HCT116 (cell line): ENCODE data around the gene HEPACAM. TPM values are rescaled to one million over a fixed set of nuclear protein-coding genes. Genes with fewer than 3 reads are reported as not detected.

Experiments
- ATAC-seq: fragments of 200-7000 bp; cut with Tn5 transposase; 2 replicates; pipeline ENCODE4 v1.9.1; 2020; ENCODE audit warnings: mild to moderate bottlenecking, moderate library complexity
- BruUV-seq: library from RNA; stranded (reverse); fragments of 400-500 nt; replicated peaks from 2 replicates; lab custom pipeline; 2021; lab: Mats Ljungman, UMichigan
- CTCF ChIA-PET: fragments of 300-600 bp; sonication (Branson Sonifier 250); formaldehyde crosslinking; loops from one replicate; lab custom pipeline; 2021; ENCODE audit warnings: antibody characterized with exemption; lab: Charles Lee
- POLR2A ChIA-PET: fragments of 300-600, 350-600 bp; sonication (Branson Sonifier 250); formaldehyde crosslinking; loops from one replicate; lab custom pipeline; 2021; ENCODE audit warnings: antibody characterized with exemption; lab: Charles Lee
- RAD21 ChIA-PET, 2 experiments: fragments of 300-600 bp; sonication (Branson Sonifier 250); formaldehyde crosslinking; loops; one replicate each; lab custom pipeline; 2023; ENCODE audit warnings: low total read pairs in 2 of 2; ENCODE audit not compliant: uncharacterized antibody in 2 of 2, unreplicated experiment in 2 of 2, low non-redundant PET in 1 of 2; lab: Charles Lee
- DNase-seq: peaks from one replicate; pipeline ENCODE4 v3.0.0-alpha.2; 2010; ENCODE audit warnings: low read depth, low spot score
- H2AFZ ChIP-seq: fragments of 200-600 bp; shearing (Covaris generic), sonication (generic); 2 replicates; pipeline ENCODE4 v1.6.1; 2017; ENCODE audit warnings: low read depth, mixed run types, mixed read lengths, antibody characterized with exemption, low read length; ENCODE audit not compliant: poor library complexity, severe bottlenecking
- H3K27ac ChIP-seq: 2 replicates; pipeline ENCODE4 v1.5.1; 2012; ENCODE audit warnings: low read depth, low read length
- H3K27me3 ChIP-seq: fragments of 200-600 bp; sonication (generic); 2 replicates; pipeline ENCODE4 v1.6.1; 2016; ENCODE audit warnings: mixed run types, low read length, mixed read lengths; ENCODE audit not compliant: insufficient read depth
- H3K36me3 ChIP-seq, 2 experiments: fragments of 200-500 bp in 1 of 2; fragments of 200-600 bp in 1 of 2; sonication (Bioruptor generic) in 1 of 2; sonication (generic) in 1 of 2; 2 replicates each; pipeline versions ENCODE4 v1.5.1 to v1.6.1; 2014 to 2016; ENCODE audit warnings: low read length in 2 of 2, inconsistent platforms in 1 of 2, mixed read lengths in 1 of 2, mixed run types in 1 of 2; ENCODE audit not compliant: insufficient read depth in 2 of 2, control insufficient read depth in 1 of 2
- H3K4me1 ChIP-seq, 2 experiments: fragments of 200-600 bp in 1 of 2; sonication (generic) in 1 of 2; 2 replicates each; pipeline versions ENCODE4 v1.5.1 to v1.6.1; 2012 to 2017; ENCODE audit warnings: low read length in 2 of 2, inconsistent platforms in 1 of 2, mild to moderate bottlenecking in 1 of 2, mixed read lengths in 1 of 2, mixed run types in 1 of 2, moderate library complexity in 1 of 2; ENCODE audit not compliant: insufficient read depth in 2 of 2, control insufficient read depth in 1 of 2
- H3K4me2 ChIP-seq: fragments of 200-600 bp; sonication (generic); 2 replicates; pipeline ENCODE4 v1.6.1; 2017; ENCODE audit warnings: mixed run types, low read length, mixed read lengths
- H3K4me3 ChIP-seq, 2 experiments: fragments of 200-600 bp in 1 of 2; sonication (generic) in 1 of 2; replicated peaks in 1 of 2; 2 replicates each; pipeline ENCODE4 v1.5.1; 2011 to 2016; ENCODE audit warnings: low read length in 2 of 2, control low read depth in 1 of 2, low read depth in 1 of 2, mild to moderate bottlenecking in 1 of 2, mixed read lengths in 1 of 2, mixed run types in 1 of 2
- H3K79me2 ChIP-seq: fragments of 200-600 bp; sonication (generic); 2 replicates; pipeline ENCODE4 v1.6.1; 2017; ENCODE audit warnings: mild to moderate bottlenecking, mixed run types, low read length, moderate library complexity, mixed read lengths; ENCODE audit not compliant: insufficient read depth
- H3K9ac ChIP-seq: fragments of 200-600 bp; sonication (generic); 2 replicates; pipeline ENCODE4 v1.6.1; 2016; ENCODE audit warnings: low read length, mixed read lengths
- H3K9me2 ChIP-seq: fragments of 200-600 bp; sonication (generic), shearing (Covaris generic); 2 replicates; pipeline ENCODE4 v1.6.1; 2017; ENCODE audit warnings: mixed run types, mild to moderate bottlenecking, moderate library complexity; ENCODE audit not compliant: insufficient read depth
- H3K9me3 ChIP-seq, 2 experiments: fragments of 200-500 bp in 1 of 2; fragments of 200-600 bp in 1 of 2; sonication (Bioruptor generic) in 1 of 2; sonication (generic) in 1 of 2; 2 replicates each; pipeline ENCODE4 v1.6.1; 2014 to 2017; ENCODE audit warnings: low read length in 2 of 2, mixed read lengths in 2 of 2, inconsistent platforms in 1 of 2, low read depth in 1 of 2, mild to moderate bottlenecking in 1 of 2, mixed run types in 1 of 2, moderate library complexity in 1 of 2; ENCODE audit not compliant: control insufficient read depth in 1 of 2, insufficient read depth in 1 of 2
- H4K20me1 ChIP-seq: fragments of 200-600 bp; sonication (generic), shearing (Covaris generic); 2 replicates; pipeline ENCODE4 v1.6.1; 2017; ENCODE audit warnings: mixed run types, mild to moderate bottlenecking, moderate library complexity; ENCODE audit not compliant: insufficient read depth
- ATF3 ChIP-seq: IDR thresholded peaks from 2 replicates; pipeline ENCODE4 v1.6.1; 2012
- CBX3 ChIP-seq: IDR thresholded peaks from 2 replicates; pipeline ENCODE4 v1.6.1; 2012; ENCODE audit warnings: low read depth
- CEBPB ChIP-seq: IDR thresholded peaks from 2 replicates; pipeline ENCODE4 v1.6.1; 2012; ENCODE audit warnings: low read depth
- EGR1 ChIP-seq: IDR thresholded peaks from 2 replicates; pipeline ENCODE4 v1.6.1; 2012; ENCODE audit warnings: low read depth
- ELF1 ChIP-seq: IDR thresholded peaks from 2 replicates; pipeline ENCODE4 v1.6.1; 2012; ENCODE audit warnings: low read depth, borderline replicate concordance
- EZH2 ChIP-seq: fragments of 200-600 bp; sonication (generic); IDR thresholded peaks from 2 replicates; pipeline ENCODE4 v1.6.1; 2017; ENCODE audit warnings: antibody characterized with exemption, mixed run types
- EZH2phosphoT487 ChIP-seq: fragments of 200-600 bp; IDR thresholded peaks from 2 replicates; pipeline ENCODE4 v1.6.1; 2018; ENCODE audit warnings: antibody characterized with exemption, borderline replicate concordance
- FOSL1 ChIP-seq: IDR thresholded peaks from 2 replicates; pipeline ENCODE4 v1.6.1; 2012; ENCODE audit warnings: low read depth
- JUND ChIP-seq: IDR thresholded peaks from 2 replicates; pipeline ENCODE4 v1.6.1; 2012
- POLR2A ChIP-seq: IDR thresholded peaks from 2 replicates; pipeline ENCODE4 v1.7.0; 2011; ENCODE audit warnings: borderline replicate concordance; ENCODE audit not compliant: insufficient read depth, insufficient read length; ENCODE audit errors: extremely low read depth
- POLR2AphosphoS5 ChIP-seq: IDR thresholded peaks from 2 replicates; pipeline ENCODE4 v1.6.1; 2011; ENCODE audit warnings: mild to moderate bottlenecking, low read depth, low read length, moderate library complexity
- RAD21 ChIP-seq: IDR thresholded peaks from 2 replicates; pipeline ENCODE4 v1.6.1; 2012; ENCODE audit warnings: low read depth, mild to moderate bottlenecking
- REST ChIP-seq: IDR thresholded peaks from 2 replicates; pipeline ENCODE4 v1.6.1; 2012; ENCODE audit warnings: low read depth
- SIN3A ChIP-seq: IDR thresholded peaks from 2 replicates; pipeline ENCODE4 v1.6.1; 2012; ENCODE audit warnings: low read depth
- TCF7L2 ChIP-seq: IDR thresholded peaks from 2 replicates; pipeline ENCODE4 v1.7.0; 2011; ENCODE audit warnings: borderline replicate concordance, inconsistent platforms; ENCODE audit not compliant: insufficient read depth, insufficient read length; ENCODE audit errors: extremely low read depth
- ZBTB33 ChIP-seq: IDR thresholded peaks from 2 replicates; pipeline ENCODE4 v1.6.1; 2011; ENCODE audit warnings: mild to moderate bottlenecking, low read length, moderate library complexity; ENCODE audit not compliant: insufficient replicate concordance; ENCODE audit errors: extremely low read depth
- ZFX ChIP-seq: fragments of 450-650 bp; IDR thresholded peaks from 2 replicates; pipeline ENCODE4 v1.6.1; 2017
- ZNF274 ChIP-seq: fragments of 200-500 bp; sonication (Bioruptor generic); IDR thresholded peaks from 2 replicates; pipeline ENCODE4 v1.6.1; 2014; ENCODE audit warnings: mild to moderate bottlenecking, low read depth, low read length, inconsistent platforms
- intact Hi-C: fragments of 100-400 bp; cut with micrococcal nuclease; formaldehyde crosslinking; loops from 2 replicates; pipeline ENCODE4 v1.10.0; 2022
- total RNA-seq: library from RNA; stranded (reverse); gene quantifications from one replicate; pipeline ENCODE4 v1.2.1, GENCODE V29; 2021; ENCODE audit not compliant: unreplicated experiment

Gene HEPACAM
- total RNA-seq, 1 experiment from 2014 or later = not detected

- POLR2A ChIA-PET = no interaction called here
- Histone ChIP-seq H3K9ac (no peak overlapping the region), H3K9me3 (no peaks in the 10 kb centered on the region), H3K9me2 (no peaks in the 10 kb centered on the region), H3K4me2 (no peak overlapping the region), H3K4me1 (no peaks in the 10 kb centered on the region), H2AFZ (no peak overlapping the region), H3K27me3 (0 out of 2 replicates have a peak, but pooled peaks cover 3% of the 10 kb centered on the region), H3K27ac (no peak overlapping the region), H3K4me3 (no peak overlapping the region), H3K36me3 (no peaks in the 10 kb centered on the region), H4K20me1 (no peaks in the 10 kb centered on the region), H3K79me2 (no peaks in the 10 kb centered on the region)
- BruUV-seq = no TSS peak
- no peak for ATAC-seq
- DNase-seq = no peak
- RAD21 ChIA-PET = no interaction called here
- TF ChIP-seq ZBTB33 = no peak
- no peak for TF ChIP-seq CEBPB
- no peak for TF ChIP-seq POLR2AphosphoS5
- TF ChIP-seq CBX3 = no peak
- TF ChIP-seq EGR1 = no peak
- TF ChIP-seq ELF1 = no peak
- no peak for TF ChIP-seq EZH2phosphoT487
- no peak for TF ChIP-seq ZFX
- TF ChIP-seq ZNF274 = no peak
- TF ChIP-seq POLR2A = no peak
- TF ChIP-seq JUND = no peak
- TF ChIP-seq EZH2 = no peak
- TF ChIP-seq REST = no peak
- TF ChIP-seq TCF7L2 = no peak
- TF ChIP-seq RAD21 = no peak
- no peak for TF ChIP-seq ATF3
- TF ChIP-seq SIN3A = no peak
- TF ChIP-seq FOSL1 = no peak
- intact Hi-C loops = no loop called here
- CTCF ChIA-PET = interaction anchor here (1.6 kb wide), 1 partner anchor 8 kb away, joined by 4 read pairs; no protein-coding TSS in a partner anchor
Measured at GRCh38 chr11:124884869-124885479, 50.9 kb downstream of the HEPACAM start.
